Measurements from ENCODE around the gene NFIX. TPM values are rescaled to one million over a fixed set of nuclear protein-coding genes. Genes with fewer than 3 reads are reported as not detected.

The NFIX gene
- total and polyA plus RNA-seq, 2 donors (not counting 1 experiment from before 2014, with no cell fraction given), result 0.69 to 5.6 TPM

- Histone ChIP-seq H2AFZ (ENCODE audit: insufficient read depth, low read depth, low read length, poor library complexity, severe bottlenecking) (no peak overlapping the region), H3K9ac (ENCODE audit: low read length) (no peak overlapping the region), H3K4me2 (replicated peaks; ENCODE audit: low read depth, low read length, poor library complexity, severe bottlenecking) (peak overlapping the region; percentile 76), H3K36me3 (replicated peaks in 1 of 2; ENCODE audit: control extremely low read depth in 1 of 2, control insufficient read depth in 1 of 2, extremely low read depth in 1 of 2, insufficient read depth in 2 of 2, low read length in 1 of 2) (no peaks in the 10 kb centered on the region), H3K4me1 (ENCODE audit: control insufficient read depth in 2 of 2, insufficient read depth in 2 of 2, low read length in 2 of 2) (peaks cover 35 to 49% of the 10 kb centered on the region in 2 donors), H3K9me3 (ENCODE audit: control extremely low read depth in 1 of 3, control insufficient read depth in 2 of 3, insufficient read depth in 1 of 3, low read length in 2 of 3) (peaks cover 0 to 24% (median 0%) of the 10 kb centered on the region in 3 donors), H3K4me3 (ENCODE audit: control extremely low read depth in 1 of 5, extremely low read depth in 1 of 5, insufficient read depth in 1 of 5, low read depth in 2 of 5, low read length in 4 of 5) (no peak overlapping the region), H3K27ac (ENCODE audit: low read length in 2 of 2) (no peak overlapping the region), H3K79me2 (ENCODE audit: control insufficient read depth, insufficient read depth, low read length) (no peaks in the 10 kb centered on the region), H4K20me1 (ENCODE audit: control insufficient read depth, insufficient read depth, low read length, poor library complexity, severe bottlenecking) (no peaks in the 10 kb centered on the region), H3K27me3 (replicated peaks in 1 of 4; ENCODE audit: control extremely low read depth in 1 of 4, control insufficient read depth in 3 of 4, insufficient read depth in 4 of 4, low read length in 3 of 4) (peaks cover 0 to 72% (median 37%) of the 10 kb centered on the region in 4 experiments)
- ChIA-PET CTCF (interaction anchor here (1.3 to 1.6 kb wide), 2 partner anchors 23 to 34 kb away, joined by 3 to 6 read pairs; no protein-coding TSS in a partner anchor), POLR2A (interaction anchor here (1.2 kb wide), 1 partner anchor 23 kb away, joined by 3 read pairs; no protein-coding TSS in a partner anchor)
- WGBS (ENCODE audit: insufficient coverage), result 42% methylated on average over 13 of the region's 39 CpGs
- Mint-ChIP-seq H3K4me1 (peaks cover 32% of the 10 kb centered on the region), H3K27ac (no peak overlapping the region), H3K4me3 (peak overlapping the region; percentile 29), H3K27me3 (peaks cover 52% of the 10 kb centered on the region), H3K9me3 (ENCODE audit: insufficient read depth) (no peaks in the 10 kb centered on the region)
- intact Hi-C loops (cut with micrococcal nuclease), result no loop called here
- peak; percentile 34 for DNase-seq
- no peak for TF ChIP-seq EZH2 (IDR thresholded peaks at IDR 0.05; ENCODE audit: borderline replicate concordance, insufficient read depth, low read depth, low read length, poor library complexity, severe bottlenecking)
- TF ChIP-seq CTCF (IDR thresholded peaks at IDR 0.05), result no peak
- ATAC-seq (ENCODE audit: low read depth), result no peak
Measured at GRCh38 chr19:13010992-13011652, 15.8 kb downstream of the NFIX start.
